ENCODE results near the gene BEST2.

Gene BEST2

DNA sequence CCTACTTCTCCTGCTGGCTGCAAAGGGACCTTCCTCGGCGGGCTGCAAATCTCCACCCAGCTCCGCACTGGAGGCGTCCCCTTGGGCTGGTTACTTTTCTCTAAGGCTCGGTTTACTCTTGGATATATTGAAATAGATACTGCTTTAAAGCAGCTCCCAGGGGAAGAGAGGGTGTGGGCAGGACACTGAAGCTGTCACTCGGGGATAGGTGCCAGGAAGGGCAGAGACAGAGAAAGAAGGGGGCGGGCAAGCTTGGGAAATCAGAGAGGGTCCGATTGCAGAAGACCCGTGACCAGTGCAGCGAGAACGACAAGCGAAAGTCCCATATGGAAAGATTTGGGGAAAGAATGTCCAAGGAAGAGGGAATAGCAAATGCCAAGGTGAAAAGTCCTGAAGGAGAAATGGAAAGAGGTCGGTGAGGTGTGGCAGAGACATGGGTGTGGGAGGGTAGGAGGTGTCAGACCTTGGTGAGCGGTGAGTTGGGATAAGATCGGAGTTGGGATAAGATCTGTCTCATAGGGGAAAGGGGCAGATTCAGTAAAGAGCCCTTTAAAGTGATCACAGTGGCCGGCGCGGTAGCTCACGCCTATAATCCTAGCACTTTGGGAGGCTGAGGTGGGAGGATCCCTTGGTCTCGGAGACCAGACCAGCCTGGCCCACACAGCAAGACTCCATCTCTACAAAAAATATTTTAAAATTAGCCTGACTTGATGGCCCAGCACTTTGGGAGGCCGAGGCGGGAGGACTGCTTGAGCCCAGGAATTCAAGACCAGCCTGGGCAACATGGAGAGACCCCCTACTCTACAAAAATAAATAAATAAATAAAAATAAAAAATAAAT lies 50.9 kb downstream of the BEST2 start:
- no peak for DNase-seq

DNA sequence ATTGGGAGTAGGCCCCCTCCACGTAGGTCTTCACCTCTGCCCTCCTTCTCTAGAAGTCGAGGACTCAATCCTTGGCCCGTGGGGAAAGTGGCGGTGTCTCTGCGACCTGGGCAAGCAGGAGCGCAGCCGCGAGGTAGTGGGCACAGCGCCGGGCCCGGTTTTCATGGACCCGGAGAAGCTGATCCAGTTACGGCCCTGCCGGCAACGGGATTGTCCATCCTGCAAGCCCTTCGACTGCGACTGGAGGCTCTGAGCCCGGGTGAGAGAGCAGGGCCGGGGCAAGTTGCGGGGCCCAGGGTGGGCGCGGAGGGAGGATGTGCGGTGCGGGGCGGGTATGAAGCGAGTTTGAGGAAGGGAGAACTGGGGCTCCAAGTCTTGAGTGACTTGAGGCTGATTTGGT lies 52.5 kb downstream of the BEST2 start:
- DNase-seq = no peak

DNA sequence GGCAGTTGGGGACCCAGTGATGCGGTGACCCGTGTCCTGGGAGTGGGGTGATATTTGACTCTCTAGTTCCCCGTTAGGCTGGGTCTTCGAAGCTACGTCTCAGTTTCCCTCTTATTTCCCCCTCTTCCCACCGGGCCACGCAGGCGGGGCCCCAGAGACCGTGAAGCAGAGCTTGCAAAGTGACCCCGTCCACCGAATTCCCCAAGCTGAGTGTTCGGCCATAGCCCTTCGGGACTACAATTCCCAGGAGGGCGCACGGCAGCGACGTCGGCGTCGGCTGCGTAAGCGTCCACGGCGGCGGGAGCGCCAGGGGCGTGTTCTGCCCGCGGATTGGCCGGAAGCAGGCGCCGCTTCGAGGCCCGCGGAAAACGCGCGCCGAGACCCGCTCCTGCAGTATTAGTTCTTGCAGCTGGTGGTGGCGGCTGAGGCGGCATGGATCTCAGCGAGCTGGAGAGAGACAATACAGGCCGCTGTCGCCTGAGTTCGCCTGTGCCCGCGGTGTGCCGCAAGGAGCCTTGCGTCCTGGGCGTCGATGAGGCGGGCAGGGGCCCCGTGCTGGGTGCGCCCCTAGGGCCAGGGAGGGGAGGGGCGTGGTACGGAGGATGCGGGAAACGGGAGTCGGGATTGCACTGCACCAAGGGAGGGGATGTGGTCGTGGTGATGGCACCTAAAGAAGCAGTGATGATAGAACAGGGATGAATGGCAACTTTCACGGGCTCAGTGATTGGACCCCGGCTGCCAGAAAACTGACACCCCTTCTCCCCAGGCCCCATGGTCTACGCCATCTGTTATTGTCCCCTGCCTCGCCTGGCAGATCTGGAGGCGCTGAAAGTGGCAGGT lies 54.9 kb downstream of the BEST2 start, which contains the start of gene RNASEH2A:
Gene RNASEH2A, plus strand, starts transcription at position 343 of the 840 bp plus-strand sequence. Its CDS starts 90 bp downstream, at position 433.
- peak; percentile 96 for DNase-seq

All from eye (tissue), 1 donor.